HG03432 (cell line): ENCODE measurements around the gene CRYGA.
"Not testable (repeated sequence)": the region's sequence is repeated elsewhere in the genome, so short reads cannot be mapped to it uniquely, and the experiment has no call there.

Experiments used
- ATAC-seq: cut with Tn5 transposase; IDR thresholded peaks from one replicate; pipeline ENCODE4 v1.9.1; 2021; ENCODE audit warnings: mild to moderate bottlenecking, moderate library complexity; ENCODE audit not compliant: unreplicated experiment

CRYGA gene

DNA sequence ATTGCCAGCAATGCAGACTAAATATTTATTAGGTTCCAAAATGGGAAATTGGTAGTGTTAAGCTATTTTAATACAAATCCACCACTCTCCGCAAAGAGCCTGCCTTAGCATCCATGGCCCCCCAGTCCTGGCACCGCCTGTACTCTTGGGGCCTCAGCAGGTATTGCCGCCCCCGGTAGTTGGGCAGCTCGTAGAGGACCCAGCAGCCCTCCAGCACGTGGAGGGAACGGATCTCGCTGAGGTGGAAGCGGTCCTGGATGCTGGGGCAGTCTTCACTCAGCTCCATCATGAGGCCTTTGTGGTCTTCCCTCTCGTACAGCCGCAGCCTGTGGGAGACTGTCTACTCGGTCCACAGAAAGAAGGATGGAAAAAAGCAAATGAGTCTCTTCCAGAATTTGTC is 35.3 kb downstream of the CRYGA start:
- no peak for ATAC-seq

DNA sequence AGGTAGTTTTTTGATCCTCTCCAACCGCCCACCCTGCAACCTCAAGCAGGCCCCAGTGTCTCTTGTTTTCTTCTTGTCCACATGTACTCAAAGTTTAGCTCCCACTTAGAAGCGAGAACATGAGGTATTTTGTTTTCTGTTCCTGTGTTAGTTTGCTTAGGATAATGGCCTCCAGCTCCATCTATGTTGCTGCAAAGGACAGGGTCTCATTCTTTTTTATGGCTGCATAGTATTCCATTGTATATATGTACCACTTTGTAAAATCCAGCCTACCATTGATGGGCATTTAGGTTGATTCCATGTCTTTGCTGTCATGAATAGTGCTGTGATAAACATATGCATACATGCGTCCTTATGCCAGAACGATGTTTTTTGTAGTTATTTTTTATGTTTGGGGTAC is 36.3 kb downstream of the CRYGA start:
- ATAC-seq, result no peak

- ATAC-seq, result no peak
Observed at GRCh38 chr2:208125251-208125650, 38.1 kb downstream of the CRYGA start.

GRCh38 chr2:208124013-208124715 is 39.2 kb downstream of the CRYGA start, which contains the start of gene CRYGD:
Gene CRYGD, minus strand, starts transcription at chr2:208124524. Its CDS starts 51 bp downstream, at chr2:208124473.
- ATAC-seq, result not testable (repeated sequence)

DNA sequence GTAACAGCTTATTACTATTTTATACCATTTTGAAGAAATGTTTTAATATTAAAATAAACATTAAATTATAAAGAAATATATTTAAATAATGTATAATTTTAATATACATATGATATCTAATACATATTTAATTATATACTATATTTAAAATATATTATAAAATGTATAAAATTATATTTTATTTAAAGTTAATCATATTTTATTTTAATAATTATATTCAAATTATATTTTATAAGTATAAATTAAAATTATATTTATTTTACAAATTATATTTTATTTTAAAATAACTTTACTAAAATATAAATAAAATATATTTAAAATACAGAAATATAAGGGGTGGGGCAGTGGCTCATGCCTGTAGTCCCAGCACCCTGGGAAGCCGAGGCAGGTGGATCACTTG is 41.1 kb downstream of the CRYGA start:
- no peak for ATAC-seq

GRCh38 chr2:208118918-208119317 is 44.5 kb downstream of the CRYGA start:
- ATAC-seq, result no peak

DNA sequence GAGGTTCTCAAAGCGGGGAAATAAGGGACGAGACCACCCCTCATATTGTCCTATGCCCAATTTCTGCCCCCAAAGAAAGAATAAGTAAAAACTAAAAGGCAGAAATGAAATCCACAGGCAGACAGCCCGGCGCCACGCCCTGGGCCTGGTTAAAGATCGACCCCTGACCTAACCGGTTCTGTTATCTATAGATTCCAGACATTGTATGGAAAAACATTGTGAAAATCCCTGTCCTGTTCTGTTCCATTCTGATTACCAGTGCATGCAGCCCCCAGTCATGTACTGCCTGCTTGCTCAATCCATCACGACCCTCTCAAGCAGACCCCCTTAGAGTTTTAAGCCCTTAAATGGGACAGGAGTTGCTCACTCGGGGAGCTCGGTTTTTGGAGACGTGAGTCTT is 46.0 kb downstream of the CRYGA start:
- not testable (repeated sequence) for ATAC-seq

DNA sequence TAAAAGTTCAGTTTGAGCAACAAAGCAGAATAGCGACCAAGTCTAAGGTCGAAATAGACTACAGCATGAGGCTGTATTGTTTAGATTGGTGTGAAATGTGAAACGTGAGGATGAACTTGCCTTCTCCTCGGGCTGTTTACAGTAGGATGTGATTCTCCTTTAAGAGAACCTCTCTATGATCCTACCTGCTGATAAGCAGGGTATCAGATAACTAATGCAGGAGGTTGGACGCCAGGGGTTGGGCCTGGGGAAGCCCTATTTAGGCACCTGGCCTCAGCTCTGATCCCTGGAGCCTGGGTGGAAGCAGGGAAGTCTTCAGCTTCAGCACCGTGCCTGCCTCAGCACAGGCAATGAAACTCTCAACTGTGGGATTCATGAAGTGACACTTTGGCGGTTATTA is 50.4 kb downstream of the CRYGA start:
- no peak for ATAC-seq

- ATAC-seq, result not testable (repeated sequence)
Observed at GRCh38 chr2:208112273-208112745, 51.1 kb downstream of the CRYGA start.
